Uterus (tissue), 4 donors: ENCODE data around the gene TAX1BP1. TPM values are rescaled to one million over a fixed set of nuclear protein-coding genes. Genes with fewer than 3 reads are reported as not detected.

Experiments used
- DNase-seq, 2 donors: peaks; one replicate each; pipeline ENCODE4 v3.0.0-alpha.2; 2019 to 2020
- H3K27ac ChIP-seq, 2 donors: fragments of 200-600 bp; sonication (generic); 1 replicate in 1 of 2; 2 replicates in 1 of 2; pipeline ENCODE4 v1.5.1; 2016 to 2018
- H3K27me3 ChIP-seq, 2 donors: fragments of 200-600 bp; sonication (generic); one replicate each; pipeline ENCODE4 v1.5.1; 2018 to 2019; ENCODE audit warnings: control low read depth in 1 of 2
- H3K36me3 ChIP-seq, 2 donors: fragments of 200-600 bp; sonication (generic); one replicate each; pipeline ENCODE4 v1.5.1; 2019; ENCODE audit warnings: control low read depth in 1 of 2
- H3K4me1 ChIP-seq, 2 donors: fragments of 200-600 bp; sonication (generic); one replicate each; pipeline ENCODE4 v1.5.1; 2018 to 2019; ENCODE audit warnings: control low read depth in 1 of 2
- H3K4me3 ChIP-seq, 2 donors: fragments of 200-600 bp; sonication (generic); 1 replicate in 1 of 2; 2 replicates in 1 of 2; pipeline ENCODE4 v1.5.1; 2018 to 2019; ENCODE audit warnings: mild to moderate bottlenecking in 1 of 2
- H3K9me3 ChIP-seq, 2 donors: fragments of 200-600 bp; sonication (generic); one replicate each; pipeline ENCODE4 v1.5.1; 2019; ENCODE audit warnings: control low read depth in 1 of 2
- CTCF ChIP-seq, 4 experiments: fragments of 200-600 bp in 2 of 4; fragments of 450-650 bp in 2 of 4; sonication (generic) in 2 of 4; IDR thresholded peaks; one replicate each; pipeline ENCODE4 v1.5.1; 2016 to 2019; ENCODE audit warnings: antibody characterized with exemption in 4 of 4, mild to moderate bottlenecking in 2 of 4, moderate library complexity in 1 of 4
- POLR2A ChIP-seq, 2 donors: fragments of 450-650 bp; IDR thresholded peaks; one replicate each; pipeline ENCODE4 v1.6.1; 2016; ENCODE audit warnings: antibody characterized with exemption in 2 of 2, mild to moderate bottlenecking in 1 of 2, moderate library complexity in 1 of 2
- intact Hi-C: fragments of 100-400 bp; cut with DNase I; formaldehyde crosslinking; loops from one replicate; pipeline ENCODE4 v1.15.1; 2023; ENCODE audit warnings: low total_unique reads
- total RNA-seq, 4 donors: library from RNA; depleted of rRNA in 3 of 4; stranded (reverse); fragments of >200 nt in 3 of 4; gene quantifications; one replicate each; pipeline versions ENCODE4 v1.1.0 to v1.2.4, GENCODE V29; 2014 to 2023
- donor health status: DM: yes; HTN: yes; CAD: no.

TAX1BP1 gene
- total RNA-seq, 4 donors from 2014 or later, result 46.4 to 121 (median 77.3) TPM

- no peak for DNase-seq
- Histone ChIP-seq H3K36me3 (no peaks in the 10 kb centered on the region), H3K27me3 (no peaks in the 10 kb centered on the region), H3K4me3 (no peak overlapping the region), H3K27ac (no peak overlapping the region), H3K4me1 (no peaks in the 10 kb centered on the region), H3K9me3 (no peaks in the 10 kb centered on the region)
- TF ChIP-seq POLR2A (IDR thresholded peaks at IDR 0.05) (no peak), CTCF (IDR thresholded peaks at IDR 0.05) (no peak)
- intact Hi-C loops, result no loop called here
Measured at GRCh38 chr7:27793780-27794179, 53.8 kb downstream of the TAX1BP1 start.

- Histone ChIP-seq H3K4me3 (no peak overlapping the region), H3K9me3 (no peaks in the 10 kb centered on the region), H3K27me3 (no peaks in the 10 kb centered on the region), H3K36me3 (no peaks in the 10 kb centered on the region), H3K27ac (no peak overlapping the region), H3K4me1 (no peaks in the 10 kb centered on the region)
- no peak for TF ChIP-seq CTCF (IDR thresholded peaks at IDR 0.05)
- TF ChIP-seq POLR2A (IDR thresholded peaks at IDR 0.05), result no peak
- intact Hi-C loops, result no loop called here
- no peak for DNase-seq
Measured at GRCh38 chr7:27795977-27796376, 56.0 kb downstream of the TAX1BP1 start.

- no peaks in the 10 kb centered on the region for H3K9me3 ChIP-seq
- H3K27me3 ChIP-seq, result no peaks in the 10 kb centered on the region
- intact Hi-C loops, result no loop called here
- H3K36me3 ChIP-seq, result no peaks in the 10 kb centered on the region
- no peak overlapping the region for H3K4me3 ChIP-seq
- no peak for DNase-seq
- no peak overlapping the region for H3K27ac ChIP-seq
- no peak for TF ChIP-seq CTCF (IDR thresholded peaks at IDR 0.05)
- no peak for TF ChIP-seq POLR2A (IDR thresholded peaks at IDR 0.05)
- no peaks in the 10 kb centered on the region for H3K4me1 ChIP-seq
Measured at GRCh38 chr7:27799212-27799611, 59.2 kb downstream of the TAX1BP1 start.

DNA sequence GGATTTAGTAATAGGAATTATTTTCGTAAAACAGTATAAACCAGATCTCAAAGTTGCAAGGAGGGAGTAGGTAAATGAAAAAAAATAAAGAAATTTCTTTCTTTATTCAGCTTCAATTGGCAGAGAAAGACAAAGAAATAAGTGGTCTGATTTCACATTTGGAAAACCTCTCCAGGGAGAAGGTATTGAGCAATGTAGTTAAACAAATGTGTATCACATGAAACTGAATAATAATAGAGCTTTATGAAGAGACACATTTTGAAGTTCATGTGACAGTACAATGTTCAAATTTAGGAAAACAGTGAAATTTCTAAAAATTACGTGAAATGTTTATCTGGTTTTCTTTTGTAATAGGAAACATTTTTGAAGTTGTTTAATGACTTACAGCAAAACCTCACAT is 63.0 kb downstream of the TAX1BP1 start:
- H3K27ac ChIP-seq, result peak overlapping the region in 1 of 2 donors; percentile 32
- no peaks in the 10 kb centered on the region for H3K4me1 ChIP-seq
- H3K4me3 ChIP-seq, result no peak overlapping the region
- intact Hi-C loops, result no loop called here
- H3K36me3 ChIP-seq, result no peaks in the 10 kb centered on the region
- H3K27me3 ChIP-seq, result no peaks in the 10 kb centered on the region
- no peaks in the 10 kb centered on the region for H3K9me3 ChIP-seq
- DNase-seq, result no peak
- TF ChIP-seq CTCF (IDR thresholded peaks at IDR 0.05) (no peak), POLR2A (IDR thresholded peaks at IDR 0.05) (no peak)

DNA sequence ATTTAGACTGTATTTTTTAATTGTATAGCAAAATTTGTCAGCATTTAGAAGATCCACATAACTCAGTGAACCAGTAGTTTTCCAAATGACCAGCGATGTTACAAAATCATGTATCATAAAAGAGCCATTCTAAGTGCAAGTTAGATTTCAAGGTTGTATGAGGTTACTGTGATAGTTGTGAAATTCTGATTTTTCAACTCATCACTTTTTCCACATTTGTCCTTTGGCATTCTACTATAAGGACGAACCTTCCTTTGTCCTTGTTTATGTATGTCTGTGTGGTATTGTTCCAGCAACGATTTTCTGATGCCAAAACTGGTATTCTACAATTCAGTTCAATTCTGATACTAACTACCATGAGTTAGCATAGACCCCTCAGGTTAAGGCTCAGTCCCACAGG is 64.2 kb downstream of the TAX1BP1 start:
- intact Hi-C loops, result no loop called here
- Histone ChIP-seq H3K27me3 (no peaks in the 10 kb centered on the region), H3K4me1 (peaks cover 0 to 4% of the 10 kb centered on the region in 2 donors), H3K4me3 (no peak overlapping the region), H3K9me3 (no peaks in the 10 kb centered on the region), H3K27ac (no peak overlapping the region), H3K36me3 (no peaks in the 10 kb centered on the region)
- TF ChIP-seq POLR2A (IDR thresholded peaks at IDR 0.05) (no peak), CTCF (IDR thresholded peaks at IDR 0.05) (no peak)
- DNase-seq, result no peak
